Effector memory CD8-positive, alpha-beta T cell (primary cell): ENCODE measurements around the gene PRAME.
"Not testable (repeated sequence)": the region's sequence is repeated elsewhere in the genome, so short reads cannot be mapped to it uniquely, and the experiment has no call there.

Experiments used
- ATAC-seq: fragments of 150-1000 bp; cut with Tn5 transposase; replicated peaks from 2 replicates; pipeline ENCODE4 v1.10.0; 2021; ENCODE audit warnings: mild to moderate bottlenecking, moderate library complexity
- DNase-seq, 3 experiments: peaks; one replicate each; pipeline ENCODE4 v3.0.0; 2021
- H3K27ac Mint-ChIP-seq, 2 donors: one replicate each; pipeline ENCODE4 v1.8.0; 2022; ENCODE audit warnings: mild to moderate bottlenecking in 2 of 2, mixed read lengths in 2 of 2, moderate library complexity in 2 of 2
- H3K27me3 Mint-ChIP-seq, 2 donors: one replicate each; pipeline ENCODE4 v1.8.0; 2022; ENCODE audit warnings: mixed read lengths in 2 of 2
- H3K36me3 Mint-ChIP-seq: one replicate; pipeline ENCODE4 v1.8.0; 2022; ENCODE audit warnings: mild to moderate bottlenecking, moderate library complexity, mixed read lengths; ENCODE audit not compliant: insufficient read depth
- H3K4me1 Mint-ChIP-seq, 2 donors: one replicate each; pipeline ENCODE4 v1.8.0; 2022; ENCODE audit warnings: low read depth in 2 of 2, mixed read lengths in 2 of 2
- H3K4me3 Mint-ChIP-seq, 2 donors: one replicate each; pipeline ENCODE4 v1.8.0; 2022; ENCODE audit warnings: mild to moderate bottlenecking in 2 of 2, mixed read lengths in 2 of 2, moderate library complexity in 2 of 2
- H3K9me3 Mint-ChIP-seq, 2 donors: one replicate each; pipeline ENCODE4 v1.8.0; 2022; ENCODE audit warnings: mixed read lengths in 2 of 2

The PRAME gene

DNA sequence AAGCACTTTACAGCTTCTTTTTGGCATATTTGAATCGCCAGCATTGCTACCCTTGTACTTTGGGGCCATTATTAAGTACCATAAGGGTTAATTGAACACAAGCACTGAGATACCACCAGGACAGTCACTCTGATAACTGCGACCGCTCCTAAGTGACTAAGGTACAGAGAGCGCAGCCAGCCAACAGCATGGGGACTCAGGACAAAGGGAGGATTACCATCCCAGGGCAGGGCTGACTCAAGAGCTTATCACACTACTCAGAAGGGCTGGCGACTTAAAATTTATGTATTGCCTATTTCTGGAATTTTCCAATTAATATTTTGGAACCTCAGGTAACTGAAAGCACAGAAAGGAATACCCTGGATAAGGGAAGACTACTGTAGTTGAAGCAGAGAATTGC is 39.5 kb downstream of the PRAME start:
- Mint-ChIP-seq H3K4me1 (no peaks in the 10 kb centered on the region), H3K4me3 (no peak overlapping the region), H3K27ac (no peak overlapping the region), H3K27me3 (peaks cover 30 to 75% of the 10 kb centered on the region in 2 donors), H3K36me3 (no peaks in the 10 kb centered on the region), H3K9me3 (no peaks in the 10 kb centered on the region)
- DNase-seq (no peak), ATAC-seq (no peak)

DNA sequence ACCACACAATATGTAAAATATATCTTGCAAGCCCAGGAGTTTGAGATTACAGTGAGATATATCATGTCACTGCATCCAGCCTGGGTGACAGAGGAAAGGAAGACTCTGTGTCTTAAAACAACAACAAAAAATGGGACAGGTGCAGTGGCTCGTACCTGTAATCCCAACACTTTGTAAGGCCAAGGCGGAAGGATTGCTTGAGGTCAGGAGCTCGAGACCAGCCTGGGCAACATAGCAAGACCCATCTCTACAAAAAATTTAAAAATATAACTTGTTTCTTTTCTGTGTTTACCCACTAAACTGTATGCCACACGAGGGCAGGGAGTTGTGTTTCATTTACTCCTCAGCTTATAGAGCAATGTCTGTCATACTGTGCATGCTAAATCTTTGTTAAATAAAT is 42.1 kb downstream of the PRAME start:
- peaks cover 43 to 80% of the 10 kb centered on the region in 2 donors for H3K27me3 Mint-ChIP-seq
- ATAC-seq: no peak
- H3K4me1 Mint-ChIP-seq: no peaks in the 10 kb centered on the region
- no peaks in the 10 kb centered on the region for H3K9me3 Mint-ChIP-seq
- no peak for DNase-seq
- no peak overlapping the region for H3K4me3 Mint-ChIP-seq
- no peaks in the 10 kb centered on the region for H3K36me3 Mint-ChIP-seq
- no peak overlapping the region for H3K27ac Mint-ChIP-seq

DNA sequence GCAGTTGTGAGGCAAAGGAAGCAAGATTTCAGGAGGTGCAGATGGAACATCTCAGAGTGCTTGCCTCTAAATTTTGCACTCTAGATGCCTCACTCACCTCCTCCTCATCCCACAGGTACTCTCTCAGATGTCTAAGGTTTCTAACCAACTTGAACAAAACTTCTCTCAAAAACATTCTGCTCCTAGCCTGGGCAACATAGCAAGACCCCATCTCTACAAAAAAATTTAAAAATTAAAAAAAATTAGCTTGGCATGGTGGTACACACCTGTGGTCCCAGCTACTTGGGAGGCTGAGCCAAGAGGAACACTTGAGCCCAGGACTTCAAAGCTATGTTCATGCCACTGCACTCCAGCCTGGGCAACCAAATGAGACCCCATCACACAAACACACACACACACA is 43.2 kb downstream of the PRAME start:
- peaks cover 0 to 2% of the 10 kb centered on the region in 2 donors for H3K9me3 Mint-ChIP-seq
- H3K4me3 Mint-ChIP-seq: no peak overlapping the region
- H3K27me3 Mint-ChIP-seq: peaks cover 44 to 72% of the 10 kb centered on the region in 2 donors
- no peaks in the 10 kb centered on the region for H3K36me3 Mint-ChIP-seq
- ATAC-seq (no peak), DNase-seq (no peak)
- no peak overlapping the region for H3K27ac Mint-ChIP-seq
- H3K4me1 Mint-ChIP-seq: no peaks in the 10 kb centered on the region

DNA sequence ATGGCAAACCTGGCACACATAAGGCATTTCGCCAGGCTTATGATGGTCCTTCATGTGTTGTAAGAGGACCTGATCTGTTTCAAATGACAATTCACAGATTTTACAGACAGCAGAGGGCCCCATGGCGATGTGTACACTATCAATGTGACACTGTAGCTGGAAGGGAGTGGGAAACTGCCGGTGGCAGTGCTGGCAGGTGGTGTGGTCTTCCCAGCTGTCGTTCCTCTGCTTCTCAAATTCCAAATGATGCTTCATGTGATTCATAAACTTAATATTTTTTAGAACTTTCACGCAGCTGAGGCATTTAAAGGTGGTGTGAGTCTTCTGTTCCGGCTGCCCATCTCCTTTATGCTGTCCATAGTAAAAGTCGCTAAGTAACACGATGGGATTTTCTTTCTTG is 44.6 kb downstream of the PRAME start:
- not testable (repeated sequence) for H3K4me3 Mint-ChIP-seq, ATAC-seq, H3K27ac Mint-ChIP-seq, H3K36me3 Mint-ChIP-seq, DNase-seq, H3K4me1 Mint-ChIP-seq, H3K9me3 Mint-ChIP-seq
- peaks cover 44 to 57% of the 10 kb centered on the region in 2 donors for H3K27me3 Mint-ChIP-seq

DNA sequence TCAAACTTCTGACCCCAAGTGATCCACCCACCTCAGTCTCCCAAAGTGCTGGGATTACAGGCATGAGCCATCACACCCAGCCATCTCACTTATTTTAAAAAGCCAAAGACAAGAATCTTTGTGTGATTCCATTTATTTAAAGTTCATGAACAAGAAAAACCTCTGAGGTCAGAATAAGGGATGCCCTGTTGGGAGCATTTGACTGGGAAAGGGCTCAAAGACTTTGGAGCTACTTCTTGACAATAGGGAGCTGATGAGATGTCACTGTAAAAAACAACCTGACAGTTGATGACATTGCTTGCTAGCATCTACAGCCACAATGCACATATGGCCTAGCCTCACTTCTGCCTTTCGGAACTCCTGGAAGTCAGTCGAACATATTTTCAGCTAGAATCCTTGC is 45.4 kb downstream of the PRAME start:
- peaks cover 44 to 55% of the 10 kb centered on the region in 2 donors for H3K27me3 Mint-ChIP-seq
- H3K9me3 Mint-ChIP-seq: peaks cover 0 to 2% of the 10 kb centered on the region in 2 donors
- no peaks in the 10 kb centered on the region for H3K4me1 Mint-ChIP-seq
- H3K27ac Mint-ChIP-seq: no peak overlapping the region
- no peaks in the 10 kb centered on the region for H3K36me3 Mint-ChIP-seq
- no peak overlapping the region for H3K4me3 Mint-ChIP-seq
- ATAC-seq (no peak), DNase-seq (no peak)

DNA sequence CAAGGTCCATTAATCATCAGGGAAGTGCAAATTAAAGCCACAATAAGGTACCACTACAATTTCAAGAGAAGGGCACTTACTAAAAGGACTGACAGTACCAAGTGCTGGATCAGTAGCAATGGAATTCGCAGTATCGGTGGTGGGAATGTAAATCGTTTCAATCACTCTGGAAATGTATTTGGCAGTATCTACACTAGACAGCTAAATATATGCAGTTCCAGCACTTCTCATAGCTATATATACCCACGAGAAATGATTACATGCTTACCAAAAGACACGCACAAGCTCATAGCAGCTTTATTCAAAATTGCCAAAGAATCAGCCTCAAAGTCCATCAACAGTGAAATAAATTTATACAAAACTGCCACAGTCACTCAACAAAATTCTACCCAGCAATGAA is 46.1 kb downstream of the PRAME start:
- no peak overlapping the region for H3K27ac Mint-ChIP-seq
- H3K4me1 Mint-ChIP-seq: peaks cover 2 to 3% of the 10 kb centered on the region in 2 donors
- peaks cover 0 to 2% of the 10 kb centered on the region in 2 donors for H3K9me3 Mint-ChIP-seq
- no peak overlapping the region for H3K4me3 Mint-ChIP-seq
- ATAC-seq (no peak), DNase-seq (no peak)
- H3K36me3 Mint-ChIP-seq: no peaks in the 10 kb centered on the region
- H3K27me3 Mint-ChIP-seq: peaks cover 44 to 55% of the 10 kb centered on the region in 2 donors

DNA sequence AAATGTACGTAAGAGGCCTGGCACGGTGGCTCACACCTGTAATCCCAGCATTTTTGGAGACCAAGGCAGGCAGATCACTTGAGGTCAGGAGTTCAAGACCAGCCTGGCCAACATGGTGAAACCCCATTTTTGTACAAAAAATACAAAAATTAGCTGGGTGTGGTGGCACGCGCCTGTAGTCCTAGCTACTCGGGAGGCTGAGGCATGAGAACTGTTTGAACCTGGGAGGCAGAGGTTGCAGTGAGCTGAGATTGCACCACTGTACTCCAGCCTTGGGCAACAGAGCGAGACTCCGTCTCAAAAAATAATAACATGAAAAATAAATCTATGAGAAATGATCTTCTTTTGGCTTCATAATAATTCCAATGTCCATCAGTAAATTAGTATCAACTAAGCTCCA is 48.2 kb downstream of the PRAME start:
- not testable (repeated sequence) for H3K4me3 Mint-ChIP-seq, DNase-seq, ATAC-seq, H3K9me3 Mint-ChIP-seq, H3K36me3 Mint-ChIP-seq, H3K27ac Mint-ChIP-seq
- Mint-ChIP-seq H3K27me3 (peaks cover 32 to 41% of the 10 kb centered on the region in 2 donors), H3K4me1 (peaks cover 8 to 13% of the 10 kb centered on the region in 2 donors)

DNA sequence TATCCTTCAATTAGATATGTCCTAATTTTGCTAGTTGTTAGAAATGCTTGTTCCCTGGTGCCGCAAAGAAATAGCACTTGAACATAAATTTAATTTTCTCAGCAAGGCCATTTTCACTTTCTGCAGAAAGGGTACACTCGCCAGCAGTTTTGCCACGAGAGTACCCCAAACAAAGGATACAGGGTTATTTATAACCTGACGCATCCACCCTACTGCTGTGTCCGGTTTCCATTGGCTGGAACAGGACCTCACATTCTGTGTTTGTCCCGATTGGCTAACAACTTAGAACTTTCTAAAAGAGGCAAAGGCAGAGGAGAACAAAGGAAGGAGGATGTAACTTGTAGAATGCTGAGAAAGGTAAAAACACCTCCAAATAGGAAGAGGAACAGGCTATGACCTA is 49.2 kb downstream of the PRAME start:
- not testable (repeated sequence) for DNase-seq, H3K27ac Mint-ChIP-seq, ATAC-seq, H3K36me3 Mint-ChIP-seq, H3K9me3 Mint-ChIP-seq
- peaks cover 8 to 15% of the 10 kb centered on the region in 2 donors for H3K4me1 Mint-ChIP-seq
- H3K27me3 Mint-ChIP-seq: peaks cover 24 to 31% of the 10 kb centered on the region in 2 donors
- H3K4me3 Mint-ChIP-seq: peak overlapping the region in 1 of 2 donors; percentile 7

DNA sequence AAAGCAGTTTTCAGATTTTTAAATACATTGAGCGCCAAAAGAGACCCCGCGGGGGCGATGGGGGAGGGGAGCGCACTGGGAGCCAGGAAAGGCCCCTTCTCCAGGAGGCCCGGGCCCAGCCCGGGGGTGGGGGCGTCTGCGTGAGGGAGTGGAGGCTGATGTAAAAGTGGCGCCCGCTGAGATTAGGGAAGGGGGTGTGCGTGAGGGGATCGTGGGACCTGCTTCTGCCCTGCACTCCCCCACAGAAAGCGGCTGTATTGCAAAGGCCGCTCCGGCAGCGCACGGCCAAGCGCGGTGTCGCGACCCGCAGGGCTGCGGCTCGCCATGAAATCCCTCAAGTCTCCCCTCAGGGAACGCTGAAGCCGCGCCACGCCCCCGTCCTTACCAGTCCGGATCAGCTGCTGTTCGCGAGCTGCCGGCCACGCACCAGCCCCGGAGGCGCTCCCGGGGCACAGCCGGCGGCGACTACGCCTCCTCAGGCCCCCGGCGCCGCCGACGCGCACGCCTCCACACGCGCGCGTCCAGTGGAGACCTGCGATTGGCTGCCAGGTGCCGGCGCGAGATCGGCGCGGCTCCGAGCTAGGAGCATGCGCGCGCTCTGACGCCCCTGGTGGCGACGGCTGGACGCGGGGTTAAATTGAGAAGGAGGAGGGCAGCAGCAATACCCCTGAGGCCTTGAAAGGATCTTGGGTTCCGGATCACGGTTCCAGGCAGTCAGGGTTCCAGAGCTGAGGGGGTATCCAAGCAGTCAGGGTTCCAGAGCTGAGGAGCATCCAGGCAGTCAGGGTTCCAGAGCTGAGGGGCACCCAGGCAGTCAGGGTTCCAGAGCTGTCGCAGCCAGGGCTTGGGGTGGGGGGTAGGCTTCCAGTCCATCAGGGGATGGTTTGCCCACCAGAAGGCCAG is 50.5 kb downstream of the PRAME start, which contains the start of gene ZNF280B:
Gene ZNF280B, minus strand, starts transcription at position 469 of the 903 bp plus-strand sequence. CDS start 19,344 bp downstream, outside the sequence.
- DNase-seq (peak; percentile 76 to 86 (median 82)), ATAC-seq (peak; percentile 99)
- Mint-ChIP-seq H3K4me3 (peak within 1 kb of the TSS; percentile 85 to 87), H3K27me3 (peaks cover 13 to 18% of the 10 kb centered on the region in 2 donors), H3K9me3 (peaks cover 0 to 2% of the 10 kb centered on the region in 2 donors), H3K27ac (peak within 1 kb of the TSS; percentile 56 to 71), H3K36me3 (peaks cover 6% of the 10 kb centered on the region), H3K4me1 (peaks cover 8 to 15% of the 10 kb centered on the region in 2 donors)

DNA sequence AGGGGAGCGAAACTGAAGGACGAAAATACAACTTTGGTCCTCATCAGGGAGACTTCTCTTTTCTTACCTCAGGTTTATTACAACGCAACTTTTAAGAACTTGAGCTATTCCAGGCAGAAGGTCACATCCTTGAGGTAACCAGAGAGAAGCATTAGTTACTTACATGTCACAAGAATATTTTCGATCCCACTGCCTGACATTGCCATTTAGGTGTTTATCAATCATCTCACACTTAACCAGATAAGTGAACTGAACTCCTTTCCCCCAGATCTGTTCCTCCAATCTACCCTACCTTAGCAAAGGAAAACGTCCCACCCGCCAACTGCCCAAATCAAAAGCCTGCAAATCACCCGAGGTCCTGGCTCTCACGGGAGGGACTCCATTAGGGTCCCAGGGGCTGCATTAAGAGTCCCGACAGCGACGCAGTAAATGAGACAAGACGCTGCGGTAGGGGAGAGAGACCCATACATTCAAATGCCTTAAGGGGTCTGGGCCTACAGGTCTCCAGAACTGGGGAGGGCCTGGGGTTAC is 51.3 kb downstream of the PRAME start:
- peak in 1 of 3 experiments; percentile 1 for DNase-seq
- peaks cover 6% of the 10 kb centered on the region for H3K36me3 Mint-ChIP-seq
- no peak for ATAC-seq
- H3K4me3 Mint-ChIP-seq: peak overlapping the region; percentile 85 to 87
- peaks cover 9 to 10% of the 10 kb centered on the region in 2 donors for H3K27me3 Mint-ChIP-seq
- peaks cover 8 to 15% of the 10 kb centered on the region in 2 donors for H3K4me1 Mint-ChIP-seq
- peak overlapping the region; percentile 56 to 71 for H3K27ac Mint-ChIP-seq
- peaks cover 0 to 2% of the 10 kb centered on the region in 2 donors for H3K9me3 Mint-ChIP-seq

DNA sequence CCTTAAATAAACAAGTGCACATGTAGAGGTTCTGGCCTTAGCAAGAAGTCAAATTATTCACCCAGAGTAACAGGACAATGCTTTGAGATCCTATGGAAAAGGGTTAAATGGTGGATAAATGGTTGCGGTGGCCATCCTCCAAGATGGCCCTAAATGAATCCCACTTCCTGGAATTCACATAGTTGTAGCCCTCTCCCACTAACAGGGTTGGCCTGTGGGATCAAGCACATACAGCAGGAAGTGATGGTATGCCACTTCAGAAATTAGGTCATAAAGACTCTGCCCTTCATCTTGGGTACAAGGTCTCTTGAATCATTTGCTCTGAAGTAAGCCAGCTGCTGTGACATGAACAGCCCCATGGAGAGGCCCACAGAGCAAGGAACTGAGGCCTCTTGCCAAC is 52.3 kb downstream of the PRAME start:
- H3K4me3 Mint-ChIP-seq: peak overlapping the region in 1 of 2 donors; percentile 87

DNA sequence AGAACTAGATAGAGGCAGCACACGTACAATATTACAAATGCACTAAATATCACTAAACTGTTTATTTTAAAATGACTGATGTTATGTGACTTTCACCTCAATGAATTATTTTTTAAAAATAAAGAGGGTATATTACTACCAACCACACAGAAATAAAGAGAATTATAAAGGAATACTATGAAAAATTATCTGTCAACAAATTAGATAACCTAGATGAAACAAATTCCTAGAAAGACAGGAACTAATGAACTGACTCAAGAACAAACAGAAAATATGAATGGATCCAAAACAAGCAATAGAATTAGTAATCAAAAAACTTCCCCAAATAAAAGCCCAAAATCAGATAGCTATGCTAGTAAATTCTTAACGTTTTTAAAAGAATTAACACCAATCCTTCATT is 60.8 kb downstream of the PRAME start:
- no peak overlapping the region for H3K27ac Mint-ChIP-seq
- ATAC-seq: no peak
- H3K36me3 Mint-ChIP-seq: peaks cover 3% of the 10 kb centered on the region
- H3K27me3 Mint-ChIP-seq: no peaks in the 10 kb centered on the region
- H3K4me3 Mint-ChIP-seq: no peak overlapping the region
- H3K9me3 Mint-ChIP-seq: no peaks in the 10 kb centered on the region
- H3K4me1 Mint-ChIP-seq: peaks cover 4 to 5% of the 10 kb centered on the region in 2 donors
- no peak for DNase-seq

More for the DNA sequence above, 52.3 kb downstream of the PRAME start:
- Mint-ChIP-seq H3K27me3 (no peaks in the 10 kb centered on the region), H3K9me3 (peaks cover 0 to 2% of the 10 kb centered on the region in 2 donors), H3K36me3 (peaks cover 6% of the 10 kb centered on the region), H3K4me1 (peaks cover 8 to 15% of the 10 kb centered on the region in 2 donors), H3K27ac (no peak overlapping the region)
- no peak for ATAC-seq
- DNase-seq: no peak
